IMR-90 (cell line): ENCODE data around the gene TMEM131L. TPM values are rescaled to one million over a fixed set of nuclear protein-coding genes. Genes with fewer than 3 reads are reported as not detected.

Experiments used
- ATAC-seq: fragments of 200-7000 bp; cut with Tn5 transposase; 2 replicates; pipeline ENCODE4 v1.9.1; 2020; ENCODE audit warnings: low read depth, mild to moderate bottlenecking, moderate library complexity
- BruUV-seq: library from RNA; stranded (reverse); fragments of 400-500 nt; replicated peaks from 2 replicates; lab custom pipeline; 2021; lab: Mats Ljungman, UMichigan
- CTCF ChIA-PET: fragments of 300-600 bp; formaldehyde crosslinking; extraction: SDS; loops from one replicate; lab custom pipeline; 2021; ENCODE audit warnings: antibody characterized with exemption; lab: Yijun Ruan, JAX
- POLR2A ChIA-PET: fragments of 300-600 bp; sonication (Branson Sonifier 250); formaldehyde crosslinking; loops from one replicate; lab custom pipeline; 2022; ENCODE audit warnings: antibody characterized with exemption; ENCODE audit not compliant: unreplicated experiment; lab: Charles Lee
- DNase-seq: peaks from one replicate; pipeline ENCODE4 v3.0.0; 2013
- H2AFZ ChIP-seq: replicated peaks from 2 replicates; pipeline ENCODE3; 2013; ENCODE audit warnings: low read length, mild to moderate bottlenecking; ENCODE audit not compliant: poor library complexity
- H2AK5ac ChIP-seq: 2 replicates; pipeline ENCODE4 v1.6.1; 2013; ENCODE audit warnings: low read depth, low read length, inconsistent platforms
- H2AK9ac ChIP-seq: replicated peaks from 2 replicates; pipeline ENCODE3; 2013; ENCODE audit warnings: mild to moderate bottlenecking, low read depth, low read length, moderate library complexity; ENCODE audit not compliant: poor library complexity
- H2BK120ac ChIP-seq: 2 replicates; pipeline ENCODE4 v1.6.1; 2013; ENCODE audit warnings: low read depth, low read length, inconsistent platforms
- H2BK15ac ChIP-seq: 3 replicates; pipeline ENCODE4 v1.6.1; 2013; ENCODE audit warnings: low read depth, low read length, inconsistent platforms
- H2BK20ac ChIP-seq: 2 replicates; pipeline ENCODE4 v1.6.1; 2013; ENCODE audit warnings: low read depth, mild to moderate bottlenecking, inconsistent platforms, low read length, moderate library complexity
- H2BK5ac ChIP-seq: 2 replicates; pipeline ENCODE4 v1.6.1; 2013; ENCODE audit warnings: mild to moderate bottlenecking, low read depth, low read length, inconsistent platforms; ENCODE audit not compliant: poor library complexity, severe bottlenecking
- H3K14ac ChIP-seq: replicated peaks from 2 replicates; pipeline ENCODE4 v1.6.1; 2013; ENCODE audit warnings: low read depth, low read length, inconsistent platforms
- H3K18ac ChIP-seq: 2 replicates; pipeline ENCODE4 v1.6.1; 2013; ENCODE audit warnings: low read depth, low read length, control low read depth
- H3K23ac ChIP-seq: 2 replicates; pipeline ENCODE4 v1.6.1; 2013; ENCODE audit warnings: low read depth, low read length, inconsistent platforms
- H3K27ac ChIP-seq: 2 replicates; pipeline ENCODE4 v1.5.1; 2013; ENCODE audit warnings: mild to moderate bottlenecking, control low read depth, low read length; ENCODE audit not compliant: insufficient read depth
- H3K27me3 ChIP-seq: 2 replicates; pipeline ENCODE4 v1.6.1; 2013; ENCODE audit warnings: low read length; ENCODE audit not compliant: control insufficient read depth, insufficient read depth
- H3K36me3 ChIP-seq: 2 replicates; pipeline ENCODE4 v1.6.1; 2013; ENCODE audit warnings: low read length, mixed read lengths; ENCODE audit not compliant: control insufficient read depth, insufficient read depth
- H3K4ac ChIP-seq: 2 replicates; pipeline ENCODE4 v1.6.1; 2013; ENCODE audit warnings: low read depth, low read length, inconsistent platforms
- H3K4me1 ChIP-seq: 2 replicates; pipeline ENCODE4 v1.6.1; 2013; ENCODE audit warnings: low read length, mixed read lengths; ENCODE audit not compliant: control insufficient read depth, insufficient read depth
- H3K4me2 ChIP-seq: 2 replicates; pipeline ENCODE4 v1.6.1; 2013; ENCODE audit warnings: low read depth, mild to moderate bottlenecking, control low read depth, low read length, moderate library complexity
- H3K4me3 ChIP-seq: 2 replicates; pipeline ENCODE4 v1.5.1; 2013; ENCODE audit warnings: low read depth, mild to moderate bottlenecking, control low read depth, low read length, moderate library complexity; ENCODE audit not compliant: insufficient read depth
- H3K56ac ChIP-seq: 2 replicates; pipeline ENCODE4 v1.6.1; 2013; ENCODE audit warnings: low read length, inconsistent platforms; ENCODE audit not compliant: insufficient read depth; ENCODE audit errors: extremely low read depth
- H3K79me1 ChIP-seq, 2 experiments: 2 replicates each; pipeline ENCODE4 v1.6.1; 2013; ENCODE audit warnings: low read length in 2 of 2, inconsistent platforms in 1 of 2, low read depth in 1 of 2
- H3K9ac ChIP-seq: 2 replicates; pipeline ENCODE4 v1.6.1; 2013; ENCODE audit warnings: low read depth, low read length, control low read depth
- H3K9me1 ChIP-seq: 2 replicates; pipeline ENCODE4 v1.6.1; 2013; ENCODE audit warnings: low read length, inconsistent platforms; ENCODE audit not compliant: insufficient read depth
- H3K9me3 ChIP-seq: 2 replicates; pipeline ENCODE4 v1.6.1; 2013; ENCODE audit warnings: low read length; ENCODE audit not compliant: control insufficient read depth, insufficient read depth
- H4K20me1 ChIP-seq: 2 replicates; pipeline ENCODE4 v1.6.1; 2013; ENCODE audit warnings: low read length, inconsistent platforms; ENCODE audit not compliant: insufficient read depth
- H4K5ac ChIP-seq: 2 replicates; pipeline ENCODE4 v1.6.1; 2013; ENCODE audit warnings: mild to moderate bottlenecking, low read depth, low read length, control low read depth
- H4K8ac ChIP-seq, 2 experiments: 2 replicates each; pipeline ENCODE4 v1.6.1; 2013; ENCODE audit warnings: low read depth in 2 of 2, low read length in 2 of 2, control low read depth in 1 of 2, inconsistent platforms in 1 of 2
- H4K91ac ChIP-seq: 2 replicates; pipeline ENCODE4 v1.6.1; 2013; ENCODE audit warnings: low read depth, low read length, inconsistent platforms; ENCODE audit not compliant: insufficient read depth
- BHLHE40 ChIP-seq: fragments of 150-350 bp; IDR thresholded peaks from 2 replicates; pipeline ENCODE4 v1.6.1; 2016; ENCODE audit warnings: mild to moderate bottlenecking, low read depth, low read length
- CEBPB ChIP-seq: IDR thresholded peaks from 2 replicates; pipeline ENCODE4 v1.6.1; 2012; ENCODE audit warnings: low read depth, low read length, improper control_type of control experiment
- CHD1 ChIP-seq: IDR thresholded peaks from 2 replicates; pipeline ENCODE4 v1.6.1; 2012; ENCODE audit warnings: low read depth, low read length, improper control_type of control experiment
- ELK1 ChIP-seq: fragments of 150-350 bp; IDR thresholded peaks from 2 replicates; pipeline ENCODE4 v1.6.1; 2016; ENCODE audit warnings: low read depth, mild to moderate bottlenecking, low read length, moderate library complexity, borderline replicate concordance
- FOS ChIP-seq: fragments of 150-350 bp; IDR thresholded peaks from 2 replicates; pipeline ENCODE4 v1.6.1; 2016; ENCODE audit warnings: low read depth, low read length
- MAFK ChIP-seq: IDR thresholded peaks from 2 replicates; pipeline ENCODE4 v1.6.1; 2012; ENCODE audit warnings: low read depth, low read length, improper control_type of control experiment
- MAZ ChIP-seq: IDR thresholded peaks from 2 replicates; pipeline ENCODE4 v1.6.1; 2012; ENCODE audit warnings: low read depth, mild to moderate bottlenecking, low read length, improper control_type of control experiment, moderate library complexity, borderline replicate concordance
- MXI1 ChIP-seq: IDR thresholded peaks from 2 replicates; pipeline ENCODE4 v1.6.1; 2012; ENCODE audit warnings: low read depth, mild to moderate bottlenecking, low read length, moderate library complexity, borderline replicate concordance
- NFE2L2 ChIP-seq: fragments of 150-350 bp; IDR thresholded peaks from 2 replicates; pipeline ENCODE4 v1.6.1; 2016; ENCODE audit warnings: low read depth, mild to moderate bottlenecking, low read length
- RAD21 ChIP-seq: IDR thresholded peaks from 2 replicates; pipeline ENCODE4 v1.6.1; 2012; ENCODE audit warnings: low read length, improper control_type of control experiment
- RCOR1 ChIP-seq: IDR thresholded peaks from 2 replicates; pipeline ENCODE4 v1.6.1; 2012; ENCODE audit warnings: mild to moderate bottlenecking, low read length, improper control_type of control experiment; ENCODE audit not compliant: insufficient replicate concordance
- RFX5 ChIP-seq: IDR thresholded peaks from 2 replicates; pipeline ENCODE4 v1.8.0; 2012; ENCODE audit warnings: low read depth, mild to moderate bottlenecking, low read length, moderate library complexity
- SMC3 ChIP-seq: fragments of 150-350 bp; IDR thresholded peaks from 2 replicates; pipeline ENCODE4 v1.6.1; 2016; ENCODE audit warnings: low read depth, mild to moderate bottlenecking, antibody characterized with exemption, low read length, moderate library complexity
- USF2 ChIP-seq: fragments of 150-350 bp; IDR thresholded peaks from 2 replicates; pipeline ENCODE4 v1.6.1; 2017; ENCODE audit warnings: mild to moderate bottlenecking, antibody characterized with exemption, low read length, low read depth
- dilution Hi-C: fragments of 300-500 bp; cut with HindIII; formaldehyde crosslinking; loops from one replicate; pipeline ENCODE4 v1.14.3; 2018; ENCODE audit warnings: low sequenced_read_pairs; ENCODE audit not compliant: unreplicated experiment
- in situ Hi-C: fragments of 300-500 bp; cut with MboI; formaldehyde crosslinking; loops from 3 replicates; pipeline ENCODE4 v1.14.3; 2019; ENCODE audit warnings: low sequenced_read_pairs, inconsistent platforms, mixed read lengths
- intact Hi-C: fragments of 100-400 bp; cut with micrococcal nuclease; formaldehyde crosslinking; loops from 2 replicates; pipeline ENCODE4 v1.10.0; 2022
- polyA plus RNA-seq, 3 experiments: library from polyadenylated mRNA; depleted of rRNA; stranded (reverse); fragments of >200 nt; gene quantifications; 2 replicates each; pipeline ENCODE4 v1.2.3, GENCODE V29; 2012; ENCODE audit warnings: low replicate concordance in 1 of 3
- total RNA-seq: library from RNA; depleted of rRNA; stranded (reverse); fragments of >200 nt; gene quantifications from 2 replicates; pipeline ENCODE4 v1.2.3, GENCODE V29; 2012
- TF ChIP-seq, protein P1 (sequence below): conservative IDR thresholded peaks from 2 replicates; pipeline ENCODE4 v1.5.1; 2012; ENCODE audit warnings: mild to moderate bottlenecking, low read depth, low read length, improper control_type of control experiment

Gene TMEM131L
- total and polyA plus RNA-seq, 2 of the 4 experiments (the other 2 are of a cell fraction) = 8.4 to 23.8 TPM

GRCh38 chr4:153533387-153533786 is 67.2 kb downstream of the TMEM131L start:
- Histone ChIP-seq H3K23ac (no peak overlapping the region), H2AK9ac (no peak overlapping the region), H2BK15ac (no peak overlapping the region), H3K9ac (no peak overlapping the region), H3K14ac (no peak overlapping the region), H2BK20ac (no peak overlapping the region), H3K4me2 (no peak overlapping the region), H3K4me1 (peaks cover 5% of the 10 kb centered on the region; the same call in 1 of the 2 replicates), H4K91ac (no peak overlapping the region), H3K18ac (no peak overlapping the region), H3K36me3 (no peaks in the 10 kb centered on the region), H4K8ac (no peak overlapping the region), H4K20me1 (no peaks in the 10 kb centered on the region), H2AFZ (no peak overlapping the region), H3K79me1 (peaks cover 3 to 6% of the 10 kb centered on the region in 2 experiments; a peak in 2 of 4 replicates), H4K5ac (no peak overlapping the region), H3K9me1 (no peaks in the 10 kb centered on the region), H3K4me3 (no peak overlapping the region), H3K9me3 (no peaks in the 10 kb centered on the region), H3K27ac (no peak overlapping the region), H3K4ac (no peak overlapping the region), H3K27me3 (no peaks in the 10 kb centered on the region), H2BK120ac (no peak overlapping the region), H3K56ac (no peak overlapping the region), H2BK5ac (no peak overlapping the region), H2AK5ac (no peak overlapping the region)
- no peak for TF ChIP-seq CEBPB
- TF ChIP-seq ELK1 = no peak
- no peak for TF ChIP-seq MXI1
- TF ChIP-seq RFX5 = no peak
- TF ChIP-seq MAFK = no peak
- no peak for TF ChIP-seq USF2
- TF ChIP-seq, protein P1, sequence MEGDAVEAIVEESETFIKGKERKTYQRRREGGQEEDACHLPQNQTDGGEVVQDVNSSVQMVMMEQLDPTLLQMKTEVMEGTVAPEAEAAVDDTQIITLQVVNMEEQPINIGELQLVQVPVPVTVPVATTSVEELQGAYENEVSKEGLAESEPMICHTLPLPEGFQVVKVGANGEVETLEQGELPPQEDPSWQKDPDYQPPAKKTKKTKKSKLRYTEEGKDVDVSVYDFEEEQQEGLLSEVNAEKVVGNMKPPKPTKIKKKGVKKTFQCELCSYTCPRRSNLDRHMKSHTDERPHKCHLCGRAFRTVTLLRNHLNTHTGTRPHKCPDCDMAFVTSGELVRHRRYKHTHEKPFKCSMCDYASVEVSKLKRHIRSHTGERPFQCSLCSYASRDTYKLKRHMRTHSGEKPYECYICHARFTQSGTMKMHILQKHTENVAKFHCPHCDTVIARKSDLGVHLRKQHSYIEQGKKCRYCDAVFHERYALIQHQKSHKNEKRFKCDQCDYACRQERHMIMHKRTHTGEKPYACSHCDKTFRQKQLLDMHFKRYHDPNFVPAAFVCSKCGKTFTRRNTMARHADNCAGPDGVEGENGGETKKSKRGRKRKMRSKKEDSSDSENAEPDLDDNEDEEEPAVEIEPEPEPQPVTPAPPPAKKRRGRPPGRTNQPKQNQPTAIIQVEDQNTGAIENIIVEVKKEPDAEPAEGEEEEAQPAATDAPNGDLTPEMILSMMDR = no peak
- TF ChIP-seq SMC3 = no peak
- no peak for TF ChIP-seq MAZ
- TF ChIP-seq NFE2L2 = no peak
- TF ChIP-seq FOS = no peak
- no peak for TF ChIP-seq BHLHE40
- TF ChIP-seq CHD1 = no peak
- no peak for TF ChIP-seq RAD21
- TF ChIP-seq RCOR1 = no peak
- CTCF ChIA-PET = no interaction called here
- no peak for DNase-seq
- dilution Hi-C loops (no loop called here), in situ Hi-C loops (no loop called here), intact Hi-C loops (no loop called here)
- BruUV-seq = no TSS peak
- no peak for ATAC-seq
- POLR2A ChIA-PET = no interaction called here
